Measurements from ENCODE around the gene NUMB.

NUMB gene

GRCh38 chr14:73458183-73458976 lies at the start of gene NUMB:
NUMB (minus strand) TSS chr14:73458546; CDS start chr14:73355751, 102,795 bp downstream.
- peak; percentile 90 for DNase-seq

- no peak for DNase-seq
These were observed 45.3 kb upstream of the NUMB start for GRCh38 chr14:73503648-73504047.

GRCh38 chr14:73502017-73502619 lies 43.8 kb upstream of the NUMB start:
- DNase-seq: no peak

GRCh38 chr14:73500360-73500759 lies 42.0 kb upstream of the NUMB start:
- no peak for DNase-seq

GRCh38 chr14:73494593-73494992 lies 36.2 kb upstream of the NUMB start:
- DNase-seq: no peak

- DNase-seq: no peak
These were observed 34.3 kb upstream of the NUMB start for GRCh38 chr14:73492670-73493069.

GRCh38 chr14:73492043-73492552 lies 33.8 kb upstream of the NUMB start:
- no peak for DNase-seq

GRCh38 chr14:73491256-73492042 lies 33.1 kb upstream of the NUMB start:
- peak; percentile 77 for DNase-seq

- DNase-seq: no peak
These were observed 31.3 kb upstream of the NUMB start for GRCh38 chr14:73489481-73490175.

- no peak for DNase-seq
These were observed 20.3 kb upstream of the NUMB start for GRCh38 chr14:73478684-73479083.

- DNase-seq: no peak
These were observed 19.4 kb upstream of the NUMB start for GRCh38 chr14:73477618-73478266.

GRCh38 chr14:73476451-73476931 lies 18.1 kb upstream of the NUMB start:
- no peak for DNase-seq

GRCh38 chr14:73474952-73475351 lies 16.6 kb upstream of the NUMB start:
- DNase-seq: no peak

GRCh38 chr14:73472185-73473114 lies 14.1 kb upstream of the NUMB start:
- no peak for DNase-seq

GRCh38 chr14:73471582-73472184 lies 13.3 kb upstream of the NUMB start:
- DNase-seq: no peak

GRCh38 chr14:73468828-73469375 lies 10.6 kb upstream of the NUMB start:
- DNase-seq: no peak

- no peak for DNase-seq
These were observed 9.5 kb upstream of the NUMB start for GRCh38 chr14:73467800-73468199.

- peak; percentile 44 for DNase-seq
These were observed 9.0 kb upstream of the NUMB start for GRCh38 chr14:73467377-73467776.

GRCh38 chr14:73466861-73467260 lies 8.5 kb upstream of the NUMB start:
- no peak for DNase-seq

- DNase-seq: no peak
These were observed 7.6 kb upstream of the NUMB start for GRCh38 chr14:73465823-73466532.
